Heart right ventricle (tissue), 16 donors: ENCODE results near the gene GRID1. TPM values are rescaled to one million over a fixed set of nuclear protein-coding genes. Genes with fewer than 3 reads are reported as not detected.

Experiments used
- ATAC-seq, 8 donors: fragments of 200-7000 bp; cut with Tn5 transposase; one replicate each; pipeline ENCODE4 v1.9.1; 2020; ENCODE audit warnings: mild to moderate bottlenecking in 8 of 8, moderate library complexity in 8 of 8, moderate number of reproducible peaks in 1 of 8
- DNase-seq, 2 donors: peaks; one replicate each; pipeline ENCODE4 v3.0.0-alpha.2; 2020
- H3K27ac ChIP-seq, 10 donors: fragments of 200-600 bp; sonication (generic) in 2 of 10; one replicate each; pipeline versions ENCODE4 v1.5.0 to v1.8.0; 2020 to 2022; ENCODE audit warnings: mild to moderate bottlenecking in 3 of 10
- H3K27me3 ChIP-seq, 7 donors: fragments of 200-600 bp; one replicate each; pipeline ENCODE4 v1.8.0; 2021 to 2022; ENCODE audit warnings: mild to moderate bottlenecking in 2 of 7
- H3K36me3 ChIP-seq, 9 donors: fragments of 200-600 bp; sonication (generic) in 1 of 9; one replicate each; pipeline versions ENCODE4 v1.5.0 to v1.8.0; 2020 to 2022; ENCODE audit warnings: mild to moderate bottlenecking in 2 of 9
- H3K4me1 ChIP-seq, 9 donors: fragments of 200-600 bp; sonication (generic) in 1 of 9; one replicate each; pipeline versions ENCODE4 v1.5.0 to v1.8.0; 2020 to 2022; ENCODE audit warnings: mild to moderate bottlenecking in 4 of 9
- H3K4me3 ChIP-seq, 10 donors: fragments of 200-600 bp; sonication (generic) in 2 of 10; one replicate each; pipeline versions ENCODE4 v1.5.0 to v1.8.0; 2020 to 2022; ENCODE audit warnings: mild to moderate bottlenecking in 7 of 10, moderate library complexity in 2 of 10
- H3K9me3 ChIP-seq, 11 donors: fragments of 200-600 bp in 10 of 11; sonication (generic) in 2 of 11; one replicate each; pipeline versions ENCODE4 v1.5.0 to v1.8.0; 2013 to 2022; ENCODE audit warnings: mild to moderate bottlenecking in 2 of 11, control low read depth in 1 of 11, moderate library complexity in 1 of 11
- CTCF ChIP-seq, 9 donors: fragments of 200-600 bp; sonication (generic) in 2 of 9; IDR thresholded peaks; one replicate each; pipeline versions ENCODE4 v1.5.0 to v1.8.0; 2021 to 2022; ENCODE audit warnings: antibody characterized with exemption in 9 of 9, mild to moderate bottlenecking in 5 of 9, moderate library complexity in 1 of 9
- WGBS, 2 donors: extraction: QIAGEN DNeasy Blood & Tissue Kit; methylation state at CpG; one replicate each; pipeline ENCODE4 v1.1.7; 2013; ENCODE audit warnings: inconsistent platforms in 1 of 2; 5-methylcytosine and 5-hydroxymethylcytosine counted together
- intact Hi-C, 10 donors: fragments of 100-400 bp; cut with DNase I; formaldehyde crosslinking; loops; one replicate each; pipeline versions ENCODE4 v1.11.1 to v1.14.2; 2022
- polyA plus RNA-seq, 2 donors: library from polyadenylated mRNA; stranded (reverse); fragments of 200-250 nt; gene quantifications; one replicate each; pipeline ENCODE4 v1.2.3, GENCODE V29; 2013
- total RNA-seq, 10 donors: library from RNA; stranded (reverse); fragmentation: NEBNext Ultra II Directional in 3 of 10; extraction: Animal tissue kit (Norgen Biotek cat#: 25700) in 3 of 10; gene quantifications; one replicate each; pipeline versions ENCODE4 v1.2.1 to v1.2.4, GENCODE V29; 2021 to 2023
- donor health status: Arrhythmogenic right ventricular cardiomyopathy.
- donor health status: ischemic (EF 13 %, LVEDD 7.1; RV severe dilation, severe dysfunction).
- donor health status: healthy with polysubstance abuse.
- donor health status: DM: no; HTN: yes; CAD: no.
- donor health status: DM: no; HTN: no; CAD: no.
- donor health status: ischemic (EF 25% LVEDD 6.9; RV normal size, moderate dysfunction).
- donor health status: ischemic (EF 25% LVEDD 5.7; RV mildly dilated, moderate dysfunction).
- donor health status: healthy.
- donor health status: DM: yes; HTN: yes; CAD: no.
- donor health status: Ischemic cardiomyopathy.
- donor health status: ischemic (EF 35%, LVEDD 5.7; RV mildly dilated, moderate dysfunction).
- donor health status: nonischemic (EF 11% LVEDD 7.7; RV severe dilation, severe dysfunction).
- donor health status: DM: yes; HTN: yes; CAD: no.
- donor health status: PGD.
- donor health status: ischemic (EF 29% LVEDD 5.4; RV normal size, mild dysfunction).
- donor health status: nonischemic (EF 23%, LVEDD 6.1; RV moderate dilation, normal function).

GRID1 gene
- total and polyA plus RNA-seq, 12 donors, result 0.44 to 3.4 (median 1.5) TPM

GRCh38 chr10:85667638-85668233 is 698.9 kb downstream of the GRID1 start:
- H3K36me3 ChIP-seq, result no peaks in the 10 kb centered on the region
- 50 to 54% methylated on average over 5 of the region's 5 CpGs for WGBS, 2 donors

GRCh38 chr10:85666987-85667386 is 699.6 kb downstream of the GRID1 start:
- no peaks in the 10 kb centered on the region for H3K4me1 ChIP-seq
- H3K9me3 ChIP-seq, result peaks cover 0 to 5% (median 0%) of the 10 kb centered on the region in 11 donors
- no peak for TF ChIP-seq CTCF (IDR thresholded peaks at IDR 0.05)
- intact Hi-C loops, result no loop called here
- no peak for ATAC-seq
- DNase-seq, result no peak
- WGBS, 2 donors, result 71 to 75% methylated on average over 6 of the region's 6 CpGs
- H3K27ac ChIP-seq, result no peak overlapping the region
- no peak overlapping the region for H3K4me3 ChIP-seq
- no peaks in the 10 kb centered on the region for H3K27me3 ChIP-seq
- H3K36me3 ChIP-seq, result no peaks in the 10 kb centered on the region

More at GRCh38 chr10:85667638-85668233, 698.9 kb downstream of the GRID1 start:
- Histone ChIP-seq H3K4me1 (no peaks in the 10 kb centered on the region), H3K9me3 (peaks cover 0 to 12% (median 0%) of the 10 kb centered on the region in 11 donors), H3K27ac (no peak overlapping the region), H3K27me3 (no peaks in the 10 kb centered on the region), H3K4me3 (no peak overlapping the region)
- intact Hi-C loops, result no loop called here
- no peak for TF ChIP-seq CTCF (IDR thresholded peaks at IDR 0.05)
- DNase-seq, result no peak
- ATAC-seq, result no peak

GRCh38 chr10:85666102-85666501 is 700.5 kb downstream of the GRID1 start:
- no peak overlapping the region for H3K4me3 ChIP-seq
- 83 to 87% methylated on average over 2 of the region's 2 CpGs for WGBS, 2 donors
- H3K27me3 ChIP-seq, result no peaks in the 10 kb centered on the region
- H3K27ac ChIP-seq, result no peak overlapping the region
- H3K9me3 ChIP-seq, result no peaks in the 10 kb centered on the region
- H3K36me3 ChIP-seq, result no peaks in the 10 kb centered on the region
- H3K4me1 ChIP-seq, result no peaks in the 10 kb centered on the region
- ATAC-seq, result no peak
- TF ChIP-seq CTCF (IDR thresholded peaks at IDR 0.05), result no peak
- DNase-seq, result no peak
- intact Hi-C loops, result no loop called here

GRCh38 chr10:85665681-85666080 is 700.9 kb downstream of the GRID1 start:
- WGBS, 2 donors, result 78 to 82% methylated on average over 6 of the region's 6 CpGs
- Histone ChIP-seq H3K9me3 (no peaks in the 10 kb centered on the region), H3K36me3 (no peaks in the 10 kb centered on the region), H3K4me1 (no peaks in the 10 kb centered on the region), H3K27me3 (no peaks in the 10 kb centered on the region), H3K27ac (no peak overlapping the region), H3K4me3 (no peak overlapping the region)
- DNase-seq (no peak), ATAC-seq (no peak)
- no peak for TF ChIP-seq CTCF (IDR thresholded peaks at IDR 0.05)
- intact Hi-C loops, result no loop called here
